GM12878 (cell line): Measurements from ENCODE around the gene DLX3. TPM values are rescaled to one million over a fixed set of nuclear protein-coding genes. Genes with fewer than 3 reads are reported as not detected.

Experiments used
- ATAC-seq: fragments of 200-7000 bp; cut with Tn5 transposase; 3 replicates; pipeline ENCODE4 v1.9.1; 2020; ENCODE audit warnings: mild to moderate bottlenecking, moderate library complexity
- BruUV-seq: library from RNA; stranded (reverse); fragments of 400-500 nt; replicated peaks from 2 replicates; lab custom pipeline; 2021; lab: Mats Ljungman, UMichigan
- CTCF ChIA-PET: fragments of 300-600 bp; sonication (Branson Sonifier 250); formaldehyde crosslinking; extraction: SDS; loops from one replicate; lab custom pipeline; 2021; ENCODE audit warnings: inconsistent platforms; lab: Yijun Ruan, JAX
- POLR2A ChIA-PET: fragments of 350-600 bp; formaldehyde crosslinking; extraction: SDS; loops from one replicate; lab custom pipeline; 2021; ENCODE audit warnings: inconsistent platforms; lab: Charles Lee
- RAD21 ChIA-PET: fragments of 300-600 bp; sonication (Branson Sonifier 250); formaldehyde crosslinking; loops from one replicate; lab custom pipeline; 2023; ENCODE audit warnings: antibody characterized with exemption; ENCODE audit not compliant: unreplicated experiment; lab: Charles Lee
- SMC1A ChIA-PET: fragments of 300-600 bp; sonication (Branson Sonifier 250); formaldehyde crosslinking; loops from one replicate; lab custom pipeline; 2023; ENCODE audit not compliant: unreplicated experiment, uncharacterized antibody; lab: Charles Lee
- DNase-seq: peaks from one replicate; pipeline ENCODE4 v3.0.0-alpha.2; 2011; ENCODE audit warnings: low read depth, low spot score
- FAIRE-seq: peaks from 3 replicates; lab custom pipeline; 2011; peaks lifted over from hg19 to GRCh38; lab: Jason Lieb, UNC
- H2AFZ ChIP-seq: 2 replicates; pipeline ENCODE4 v1.6.0; 2011; ENCODE audit warnings: low read depth, low read length, control low read depth; ENCODE audit not compliant: control insufficient read depth
- H3K27ac ChIP-seq: 2 replicates; pipeline ENCODE4 v1.5.1; 2011; ENCODE audit warnings: control low read depth; ENCODE audit not compliant: control insufficient read depth, insufficient read depth
- H3K27me3 ChIP-seq, 2 experiments: replicated peaks in 1 of 2; 2 replicates each; pipeline versions ENCODE4 v1.6.0 to v1.6.1; 2011; ENCODE audit warnings: low read length in 1 of 2; ENCODE audit not compliant: control insufficient read depth in 2 of 2, insufficient read depth in 2 of 2
- H3K36me3 ChIP-seq, 2 experiments: 2 replicates each; pipeline ENCODE4 v1.5.1; 2011; ENCODE audit warnings: low read length in 1 of 2; ENCODE audit not compliant: control insufficient read depth in 2 of 2, insufficient read depth in 2 of 2
- H3K4me1 ChIP-seq: 2 replicates; pipeline ENCODE4 v1.6.1; 2011; ENCODE audit warnings: mild to moderate bottlenecking, low read length, moderate library complexity, mixed read lengths; ENCODE audit not compliant: control insufficient read depth, insufficient read depth
- H3K4me2 ChIP-seq: 2 replicates; pipeline ENCODE4 v1.6.0; 2011; ENCODE audit warnings: control low read depth; ENCODE audit not compliant: control insufficient read depth, insufficient read depth
- H3K4me3 ChIP-seq: fragments of 200-600 bp; sonication (generic); 2 replicates; pipeline ENCODE4 v1.5.1; 2016
- H3K79me2 ChIP-seq: 2 replicates; pipeline ENCODE4 v1.6.0; 2011; ENCODE audit warnings: low read length; ENCODE audit not compliant: control insufficient read depth, insufficient read depth
- H3K9ac ChIP-seq: 2 replicates; pipeline ENCODE4 v1.8.0; 2011; ENCODE audit warnings: low read length, control low read depth, mixed read lengths; ENCODE audit not compliant: control insufficient read depth, insufficient read depth
- H3K9me3 ChIP-seq: replicated peaks from 3 replicates; pipeline ENCODE4 v1.5.1; 2011; ENCODE audit warnings: mild to moderate bottlenecking, low read length; ENCODE audit not compliant: control insufficient read depth, insufficient read depth
- H4K20me1 ChIP-seq: 2 replicates; pipeline ENCODE4 v1.6.0; 2011; ENCODE audit not compliant: control insufficient read depth, insufficient read depth
- BHLHE40 ChIP-seq, 2 experiments: fragments of 450-650 bp in 1 of 2; IDR thresholded peaks; 2 replicates each; pipeline ENCODE4 v1.6.1; 2011 to 2017; ENCODE audit warnings: low read depth in 2 of 2, borderline replicate concordance in 1 of 2, improper control_type of control experiment in 1 of 2, low read length in 1 of 2, mild to moderate bottlenecking in 1 of 2
- CEBPB ChIP-seq, 2 experiments: fragments of 150-350 bp in 1 of 2; IDR thresholded peaks; 2 replicates each; pipeline ENCODE4 v1.6.1; 2012 to 2014; ENCODE audit warnings: low read depth in 2 of 2, low read length in 2 of 2, borderline replicate concordance in 1 of 2, inconsistent platforms in 1 of 2
- EGR1 ChIP-seq, 2 experiments: IDR thresholded peaks; 1 replicate in 1 of 2; 2 replicates in 1 of 2; pipeline ENCODE4 v1.6.1; 2011 to 2012; ENCODE audit warnings: low read depth in 2 of 2, low read length in 2 of 2, borderline replicate concordance in 1 of 2, mild to moderate bottlenecking in 1 of 2, moderate library complexity in 1 of 2
- FOXM1 ChIP-seq: IDR thresholded peaks from 2 replicates; pipeline ENCODE4 v1.6.1; 2012; ENCODE audit warnings: low read depth, mild to moderate bottlenecking, inconsistent platforms, low read length, moderate library complexity
- GABPA ChIP-seq: IDR thresholded peaks from 2 replicates; pipeline ENCODE4 v1.6.1; 2014; ENCODE audit warnings: antibody characterized with exemption, low read depth, mild to moderate bottlenecking, inconsistent platforms
- GATAD2B ChIP-seq: fragments of 450-650 bp; conservative IDR thresholded peaks from 2 replicates; pipeline ENCODE4 v1.6.1; 2017; ENCODE audit warnings: low read depth, mild to moderate bottlenecking, moderate library complexity
- IKZF1 ChIP-seq: fragments of 450-650 bp; conservative IDR thresholded peaks from 2 replicates; pipeline ENCODE4 v1.6.1; 2017; ENCODE audit warnings: antibody characterized with exemption, mild to moderate bottlenecking
- MAX ChIP-seq: IDR thresholded peaks from 2 replicates; pipeline ENCODE4 v1.6.1; 2012; ENCODE audit warnings: low read depth, low read length, improper control_type of control experiment
- NKRF ChIP-seq: fragments of 450-650 bp; conservative IDR thresholded peaks from 2 replicates; pipeline ENCODE4 v1.6.1; 2017; ENCODE audit warnings: mild to moderate bottlenecking, moderate library complexity
- NRF1 ChIP-seq: conservative IDR thresholded peaks from 2 replicates; pipeline ENCODE4 v1.6.1; 2011; ENCODE audit warnings: mild to moderate bottlenecking, low read depth, low read length, improper control_type of control experiment
- POLR2A ChIP-seq: IDR thresholded peaks from 2 replicates; pipeline ENCODE4 v1.6.1; 2011; ENCODE audit warnings: low read depth, mild to moderate bottlenecking, low read length
- RAD51 ChIP-seq: fragments of 450-650 bp; IDR thresholded peaks from 2 replicates; pipeline ENCODE4 v1.6.1; 2016; ENCODE audit warnings: moderate library complexity, mild to moderate bottlenecking, inconsistent platforms
- SUZ12 ChIP-seq: fragments of 200-600 bp; sonication (generic); IDR thresholded peaks from one replicate; pipeline ENCODE4 v1.6.1; 2018; ENCODE audit warnings: antibody characterized with exemption, mild to moderate bottlenecking; ENCODE audit not compliant: unreplicated experiment
- YY1 ChIP-seq: IDR thresholded peaks from 2 replicates; pipeline ENCODE4 v1.6.1; 2011; ENCODE audit warnings: low read depth, mild to moderate bottlenecking, low read length
- WGBS: methylation state at CpG from one replicate; pipeline ENCODE4 v1.1.6; 2016; ENCODE audit warnings: low lambda C conversion rate; ENCODE audit not compliant: insufficient replicate concordance, insufficient coverage; ENCODE audit errors: missing lambda C conversion rate; 5-methylcytosine and 5-hydroxymethylcytosine counted together
- in situ Hi-C: fragments of 300-500 bp; cut with MboI; formaldehyde crosslinking; loops from 9 replicates; pipeline ENCODE4 v1.14.3; 2018; ENCODE audit warnings: mixed read lengths
- intact Hi-C: fragments of 100-400 bp; cut with micrococcal nuclease; formaldehyde crosslinking; loops from one replicate; pipeline ENCODE4 v1.14.2; 2022; ENCODE audit not compliant: unreplicated experiment
- polyA plus RNA-seq, 11 experiments: library from polyadenylated mRNA; depleted of rRNA in 4 of 11; unstranded in 6 of 11; stranded (reverse) in 5 of 11; fragments of >200 nt; fragmentation: Nextera tagmentation in 4 of 11; fragmentation: Illumina TruSeq in 1 of 11; extraction: Ambion mirVana in 4 of 11; extraction: Trizol in 1 of 11; gene quantifications; 1 replicate in 1 of 11; 2 replicates in 10 of 11; pipeline versions ENCODE4 v1.2.1 to v1.2.3, GENCODE V29; 2011 to 2016; ENCODE audit warnings: inconsistent platforms in 2 of 11, missing spikeins in 2 of 11, low read depth in 1 of 11
- total RNA-seq, 4 experiments: library from RNA; depleted of rRNA in 3 of 4; stranded (reverse); fragments of >200 nt in 3 of 4; fragmentation: Illumina TruSeq in 1 of 4; extraction: Trizol in 1 of 4; gene quantifications; 2 replicates each; pipeline versions ENCODE4 v1.2.1 to v1.2.3, GENCODE V29; 2013 to 2021
- TF ChIP-seq, protein P1 (sequence below): fragments of 450-650 bp; IDR thresholded peaks from 2 replicates; pipeline ENCODE4 v1.6.1; 2016; ENCODE audit warnings: mild to moderate bottlenecking, moderate library complexity, borderline replicate concordance

DLX3 gene
- total and polyA plus RNA-seq, 10 of the 15 experiments (the other 5 are each of a cell fraction or from before 2014, with no cell fraction given) = not detected

GRCh38 chr17:49968405-49969133, 26.5 kb downstream of the DLX3 start:
- RAD21 ChIA-PET = no interaction called here
- in situ Hi-C loops = no loop called here
- ATAC-seq (peak; percentile 89), DNase-seq (no peak), FAIRE-seq (no peak)
- no peaks in the 10 kb centered on the region for H3K36me3 ChIP-seq
- WGBS = 1% methylated on average over 57 of the region's 64 CpGs
- peak overlapping the region; percentile 85 for H2AFZ ChIP-seq
- no peaks in the 10 kb centered on the region for H4K20me1 ChIP-seq
- H3K79me2 ChIP-seq = no peaks in the 10 kb centered on the region
- H3K27me3 ChIP-seq = peaks cover 30 to 40% of the 10 kb centered on the region in 2 experiments
- H3K4me1 ChIP-seq = no peaks in the 10 kb centered on the region; the same call in 1 of the 2 replicates
- POLR2A ChIA-PET = no interaction called here
- H3K9me3 ChIP-seq = no peaks in the 10 kb centered on the region
- no TSS peak for BruUV-seq
- TF ChIP-seq NRF1 (0 out of 2 replicates have a peak, but pooled peaks have one; percentile 30), RAD51 (no peak), IKZF1 (peak; percentile 43), YY1 (0 out of 2 replicates have a peak, but pooled peaks have one; percentile 9), FOXM1 (no peak), MAX (no peak), POLR2A (peak; percentile 54; the same call in 1 of the 2 replicates), CEBPB (IDR thresholded peaks at IDR 0.05; ENCODE audit: borderline replicate concordance in 1 of 2, low read depth in 2 of 2, low read length in 2 of 2) (peak in 1 of 2 experiments; percentile 43; a peak in 1 of 4 replicates), SUZ12 (no peak), NKRF (no peak), BHLHE40 (IDR thresholded peaks at IDR 0.05; ENCODE audit: borderline replicate concordance in 1 of 2, low read depth in 2 of 2, low read length in 1 of 2) (peak in 1 of 2 experiments; percentile 75; a peak in 2 of 4 replicates), GATAD2B (peak; percentile 38; the same call in 1 of the 2 replicates), EGR1 (IDR thresholded peaks at IDR 0.05; ENCODE audit: borderline replicate concordance in 1 of 2, low read depth in 2 of 2, low read length in 2 of 2) (peak in 1 of 2 experiments; percentile 38; a peak in 1 of 3 replicates), GABPA (peak; percentile 77)
- TF ChIP-seq, protein P1, sequence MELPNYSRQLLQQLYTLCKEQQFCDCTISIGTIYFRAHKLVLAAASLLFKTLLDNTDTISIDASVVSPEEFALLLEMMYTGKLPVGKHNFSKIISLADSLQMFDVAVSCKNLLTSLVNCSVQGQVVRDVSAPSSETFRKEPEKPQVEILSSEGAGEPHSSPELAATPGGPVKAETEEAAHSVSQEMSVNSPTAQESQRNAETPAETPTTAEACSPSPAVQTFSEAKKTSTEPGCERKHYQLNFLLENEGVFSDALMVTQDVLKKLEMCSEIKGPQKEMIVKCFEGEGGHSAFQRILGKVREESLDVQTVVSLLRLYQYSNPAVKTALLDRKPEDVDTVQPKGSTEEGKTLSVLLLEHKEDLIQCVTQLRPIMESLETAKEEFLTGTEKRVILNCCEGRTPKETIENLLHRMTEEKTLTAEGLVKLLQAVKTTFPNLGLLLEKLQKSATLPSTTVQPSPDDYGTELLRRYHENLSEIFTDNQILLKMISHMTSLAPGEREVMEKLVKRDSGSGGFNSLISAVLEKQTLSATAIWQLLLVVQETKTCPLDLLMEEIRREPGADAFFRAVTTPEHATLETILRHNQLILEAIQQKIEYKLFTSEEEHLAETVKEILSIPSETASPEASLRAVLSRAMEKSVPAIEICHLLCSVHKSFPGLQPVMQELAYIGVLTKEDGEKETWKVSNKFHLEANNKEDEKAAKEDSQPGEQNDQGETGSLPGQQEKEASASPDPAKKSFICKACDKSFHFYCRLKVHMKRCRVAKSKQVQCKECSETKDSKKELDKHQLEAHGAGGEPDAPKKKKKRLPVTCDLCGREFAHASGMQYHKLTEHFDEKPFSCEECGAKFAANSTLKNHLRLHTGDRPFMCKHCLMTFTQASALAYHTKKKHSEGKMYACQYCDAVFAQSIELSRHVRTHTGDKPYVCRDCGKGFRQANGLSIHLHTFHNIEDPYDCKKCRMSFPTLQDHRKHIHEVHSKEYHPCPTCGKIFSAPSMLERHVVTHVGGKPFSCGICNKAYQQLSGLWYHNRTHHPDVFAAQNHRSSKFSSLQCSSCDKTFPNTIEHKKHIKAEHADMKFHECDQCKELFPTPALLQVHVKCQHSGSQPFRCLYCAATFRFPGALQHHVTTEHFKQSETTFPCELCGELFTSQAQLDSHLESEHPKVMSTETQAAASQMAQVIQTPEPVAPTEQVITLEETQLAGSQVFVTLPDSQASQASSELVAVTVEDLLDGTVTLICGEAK = peak; percentile 41; the same call in 1 of the 2 replicates
- no peak overlapping the region for H3K9ac ChIP-seq
- H3K27ac ChIP-seq = no peak overlapping the region
- CTCF ChIA-PET = interaction anchor here (1.0 kb wide), 1 partner anchor 30 kb away, joined by 6 read pairs; no protein-coding TSS in a partner anchor
- SMC1A ChIA-PET = no interaction called here
- intact Hi-C loops = no loop called here
- H3K4me3 ChIP-seq = peak overlapping the region; percentile 77
- H3K4me2 ChIP-seq = peak overlapping the region; percentile 96
